ENCODE results near the gene SAMD4B. TPM values are rescaled to one million over a fixed set of nuclear protein-coding genes. Genes with fewer than 3 reads are reported as not detected.

Gene SAMD4B
- total and polyA plus RNA-seq, 9 of the 15 experiments (the other 6 are each of a cell fraction or from before 2014, with no cell fraction given): 3.4 to 90.5 (median 38.0) TPM

DNA sequence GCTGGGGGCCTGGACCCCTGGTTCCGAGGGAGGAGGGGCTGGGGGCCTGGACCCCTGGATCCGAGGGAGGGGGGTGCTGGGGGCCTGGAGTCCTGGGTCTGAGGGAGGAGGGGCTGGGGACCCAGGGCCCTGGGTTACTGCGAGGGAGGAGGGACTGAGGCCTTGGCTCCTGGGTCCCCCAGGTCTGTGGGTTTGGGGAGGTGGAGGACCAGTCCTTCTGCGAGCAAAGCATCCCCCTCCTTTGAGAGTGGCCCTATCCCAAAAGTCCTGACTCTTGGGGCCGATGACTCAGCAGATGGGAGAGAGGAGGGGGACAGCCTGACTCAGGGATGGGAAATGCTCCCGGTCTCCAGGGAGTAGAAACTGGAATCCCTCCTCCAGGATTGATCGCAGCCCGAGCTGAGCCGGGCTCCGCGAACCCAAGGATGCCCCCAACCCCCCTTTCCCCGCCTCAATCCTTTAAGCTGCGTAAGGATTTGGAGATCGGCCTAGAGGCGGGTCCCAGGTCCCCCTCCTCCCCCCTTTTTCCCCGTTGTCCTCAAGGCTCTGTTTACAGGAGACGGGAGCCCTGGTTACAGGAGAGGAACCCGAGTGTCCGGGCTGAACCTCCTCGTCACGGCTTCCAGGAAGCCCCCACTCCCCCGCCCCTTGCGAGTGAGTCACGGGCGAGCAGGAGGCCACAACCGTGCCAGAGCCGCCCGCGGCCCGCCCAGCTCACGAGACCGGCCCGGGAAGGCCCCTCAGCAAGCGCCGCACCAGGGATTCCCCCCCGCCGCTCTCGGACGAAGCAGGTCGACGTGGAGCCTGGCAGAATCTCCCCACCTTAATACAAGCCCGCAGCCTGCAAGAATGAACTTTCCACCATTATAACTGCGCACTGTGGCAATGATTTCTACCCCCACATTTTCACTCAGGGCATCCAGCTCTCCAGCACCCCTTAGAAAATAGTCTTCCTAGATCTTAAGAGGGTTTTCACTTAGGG is 61.4 kb downstream of the SAMD4B start (continued):
- TF ChIP-seq, protein P1, sequence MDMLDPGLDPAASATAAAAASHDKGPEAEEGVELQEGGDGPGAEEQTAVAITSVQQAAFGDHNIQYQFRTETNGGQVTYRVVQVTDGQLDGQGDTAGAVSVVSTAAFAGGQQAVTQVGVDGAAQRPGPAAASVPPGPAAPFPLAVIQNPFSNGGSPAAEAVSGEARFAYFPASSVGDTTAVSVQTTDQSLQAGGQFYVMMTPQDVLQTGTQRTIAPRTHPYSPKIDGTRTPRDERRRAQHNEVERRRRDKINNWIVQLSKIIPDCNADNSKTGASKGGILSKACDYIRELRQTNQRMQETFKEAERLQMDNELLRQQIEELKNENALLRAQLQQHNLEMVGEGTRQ (CRISPR knock-in tag; IDR thresholded peaks at IDR 0.05): no peak
- TF ChIP-seq RAD51 (IDR thresholded peaks at IDR 0.05; ENCODE audit: borderline replicate concordance, low read depth): 0 out of 2 replicates have a peak, but pooled peaks have one; percentile 8
- TF ChIP-seq, protein P2, sequence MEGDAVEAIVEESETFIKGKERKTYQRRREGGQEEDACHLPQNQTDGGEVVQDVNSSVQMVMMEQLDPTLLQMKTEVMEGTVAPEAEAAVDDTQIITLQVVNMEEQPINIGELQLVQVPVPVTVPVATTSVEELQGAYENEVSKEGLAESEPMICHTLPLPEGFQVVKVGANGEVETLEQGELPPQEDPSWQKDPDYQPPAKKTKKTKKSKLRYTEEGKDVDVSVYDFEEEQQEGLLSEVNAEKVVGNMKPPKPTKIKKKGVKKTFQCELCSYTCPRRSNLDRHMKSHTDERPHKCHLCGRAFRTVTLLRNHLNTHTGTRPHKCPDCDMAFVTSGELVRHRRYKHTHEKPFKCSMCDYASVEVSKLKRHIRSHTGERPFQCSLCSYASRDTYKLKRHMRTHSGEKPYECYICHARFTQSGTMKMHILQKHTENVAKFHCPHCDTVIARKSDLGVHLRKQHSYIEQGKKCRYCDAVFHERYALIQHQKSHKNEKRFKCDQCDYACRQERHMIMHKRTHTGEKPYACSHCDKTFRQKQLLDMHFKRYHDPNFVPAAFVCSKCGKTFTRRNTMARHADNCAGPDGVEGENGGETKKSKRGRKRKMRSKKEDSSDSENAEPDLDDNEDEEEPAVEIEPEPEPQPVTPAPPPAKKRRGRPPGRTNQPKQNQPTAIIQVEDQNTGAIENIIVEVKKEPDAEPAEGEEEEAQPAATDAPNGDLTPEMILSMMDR (IDR thresholded peaks at IDR 0.05 in 2 of 3, conservative IDR thresholded peaks at IDR 0.05 in 1 of 3; ENCODE audit: insufficient read depth in 2 of 3, low read depth in 1 of 3, low read length in 3 of 3): no peak
- TF ChIP-seq DIDO1 (tag; IDR thresholded peaks at IDR 0.05; ENCODE audit: low read depth): no peak
- no peak for TF ChIP-seq U2AF1 (optimal IDR thresholded peaks at IDR 0.05; ENCODE audit: low read depth, low read length)
- no peak for TF ChIP-seq ARNT (IDR thresholded peaks at IDR 0.05)
- TF ChIP-seq KLF1 (tag; IDR thresholded peaks at IDR 0.05): no peak
- TF ChIP-seq, protein P3, sequence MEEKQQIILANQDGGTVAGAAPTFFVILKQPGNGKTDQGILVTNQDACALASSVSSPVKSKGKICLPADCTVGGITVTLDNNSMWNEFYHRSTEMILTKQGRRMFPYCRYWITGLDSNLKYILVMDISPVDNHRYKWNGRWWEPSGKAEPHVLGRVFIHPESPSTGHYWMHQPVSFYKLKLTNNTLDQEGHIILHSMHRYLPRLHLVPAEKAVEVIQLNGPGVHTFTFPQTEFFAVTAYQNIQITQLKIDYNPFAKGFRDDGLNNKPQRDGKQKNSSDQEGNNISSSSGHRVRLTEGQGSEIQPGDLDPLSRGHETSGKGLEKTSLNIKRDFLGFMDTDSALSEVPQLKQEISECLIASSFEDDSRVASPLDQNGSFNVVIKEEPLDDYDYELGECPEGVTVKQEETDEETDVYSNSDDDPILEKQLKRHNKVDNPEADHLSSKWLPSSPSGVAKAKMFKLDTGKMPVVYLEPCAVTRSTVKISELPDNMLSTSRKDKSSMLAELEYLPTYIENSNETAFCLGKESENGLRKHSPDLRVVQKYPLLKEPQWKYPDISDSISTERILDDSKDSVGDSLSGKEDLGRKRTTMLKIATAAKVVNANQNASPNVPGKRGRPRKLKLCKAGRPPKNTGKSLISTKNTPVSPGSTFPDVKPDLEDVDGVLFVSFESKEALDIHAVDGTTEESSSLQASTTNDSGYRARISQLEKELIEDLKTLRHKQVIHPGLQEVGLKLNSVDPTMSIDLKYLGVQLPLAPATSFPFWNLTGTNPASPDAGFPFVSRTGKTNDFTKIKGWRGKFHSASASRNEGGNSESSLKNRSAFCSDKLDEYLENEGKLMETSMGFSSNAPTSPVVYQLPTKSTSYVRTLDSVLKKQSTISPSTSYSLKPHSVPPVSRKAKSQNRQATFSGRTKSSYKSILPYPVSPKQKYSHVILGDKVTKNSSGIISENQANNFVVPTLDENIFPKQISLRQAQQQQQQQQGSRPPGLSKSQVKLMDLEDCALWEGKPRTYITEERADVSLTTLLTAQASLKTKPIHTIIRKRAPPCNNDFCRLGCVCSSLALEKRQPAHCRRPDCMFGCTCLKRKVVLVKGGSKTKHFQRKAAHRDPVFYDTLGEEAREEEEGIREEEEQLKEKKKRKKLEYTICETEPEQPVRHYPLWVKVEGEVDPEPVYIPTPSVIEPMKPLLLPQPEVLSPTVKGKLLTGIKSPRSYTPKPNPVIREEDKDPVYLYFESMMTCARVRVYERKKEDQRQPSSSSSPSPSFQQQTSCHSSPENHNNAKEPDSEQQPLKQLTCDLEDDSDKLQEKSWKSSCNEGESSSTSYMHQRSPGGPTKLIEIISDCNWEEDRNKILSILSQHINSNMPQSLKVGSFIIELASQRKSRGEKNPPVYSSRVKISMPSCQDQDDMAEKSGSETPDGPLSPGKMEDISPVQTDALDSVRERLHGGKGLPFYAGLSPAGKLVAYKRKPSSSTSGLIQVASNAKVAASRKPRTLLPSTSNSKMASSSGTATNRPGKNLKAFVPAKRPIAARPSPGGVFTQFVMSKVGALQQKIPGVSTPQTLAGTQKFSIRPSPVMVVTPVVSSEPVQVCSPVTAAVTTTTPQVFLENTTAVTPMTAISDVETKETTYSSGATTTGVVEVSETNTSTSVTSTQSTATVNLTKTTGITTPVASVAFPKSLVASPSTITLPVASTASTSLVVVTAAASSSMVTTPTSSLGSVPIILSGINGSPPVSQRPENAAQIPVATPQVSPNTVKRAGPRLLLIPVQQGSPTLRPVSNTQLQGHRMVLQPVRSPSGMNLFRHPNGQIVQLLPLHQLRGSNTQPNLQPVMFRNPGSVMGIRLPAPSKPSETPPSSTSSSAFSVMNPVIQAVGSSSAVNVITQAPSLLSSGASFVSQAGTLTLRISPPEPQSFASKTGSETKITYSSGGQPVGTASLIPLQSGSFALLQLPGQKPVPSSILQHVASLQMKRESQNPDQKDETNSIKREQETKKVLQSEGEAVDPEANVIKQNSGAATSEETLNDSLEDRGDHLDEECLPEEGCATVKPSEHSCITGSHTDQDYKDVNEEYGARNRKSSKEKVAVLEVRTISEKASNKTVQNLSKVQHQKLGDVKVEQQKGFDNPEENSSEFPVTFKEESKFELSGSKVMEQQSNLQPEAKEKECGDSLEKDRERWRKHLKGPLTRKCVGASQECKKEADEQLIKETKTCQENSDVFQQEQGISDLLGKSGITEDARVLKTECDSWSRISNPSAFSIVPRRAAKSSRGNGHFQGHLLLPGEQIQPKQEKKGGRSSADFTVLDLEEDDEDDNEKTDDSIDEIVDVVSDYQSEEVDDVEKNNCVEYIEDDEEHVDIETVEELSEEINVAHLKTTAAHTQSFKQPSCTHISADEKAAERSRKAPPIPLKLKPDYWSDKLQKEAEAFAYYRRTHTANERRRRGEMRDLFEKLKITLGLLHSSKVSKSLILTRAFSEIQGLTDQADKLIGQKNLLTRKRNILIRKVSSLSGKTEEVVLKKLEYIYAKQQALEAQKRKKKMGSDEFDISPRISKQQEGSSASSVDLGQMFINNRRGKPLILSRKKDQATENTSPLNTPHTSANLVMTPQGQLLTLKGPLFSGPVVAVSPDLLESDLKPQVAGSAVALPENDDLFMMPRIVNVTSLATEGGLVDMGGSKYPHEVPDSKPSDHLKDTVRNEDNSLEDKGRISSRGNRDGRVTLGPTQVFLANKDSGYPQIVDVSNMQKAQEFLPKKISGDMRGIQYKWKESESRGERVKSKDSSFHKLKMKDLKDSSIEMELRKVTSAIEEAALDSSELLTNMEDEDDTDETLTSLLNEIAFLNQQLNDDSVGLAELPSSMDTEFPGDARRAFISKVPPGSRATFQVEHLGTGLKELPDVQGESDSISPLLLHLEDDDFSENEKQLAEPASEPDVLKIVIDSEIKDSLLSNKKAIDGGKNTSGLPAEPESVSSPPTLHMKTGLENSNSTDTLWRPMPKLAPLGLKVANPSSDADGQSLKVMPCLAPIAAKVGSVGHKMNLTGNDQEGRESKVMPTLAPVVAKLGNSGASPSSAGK (IDR thresholded peaks at IDR 0.05): no peak; the same call in 1 of the 2 replicates
- no peak for TF ChIP-seq ZNF551 (CRISPR knock-in tag; IDR thresholded peaks at IDR 0.05)
- TF ChIP-seq ETV5 (CRISPR knock-in tag; IDR thresholded peaks at IDR 0.05; ENCODE audit: low read depth): 0 out of 2 replicates have a peak, but pooled peaks have one; percentile 29
- TF ChIP-seq FOXK1 (CRISPR knock-in tag; IDR thresholded peaks at IDR 0.05; ENCODE audit: borderline replicate concordance): no peak
- TF ChIP-seq NCOA2 (IDR thresholded peaks at IDR 0.05; ENCODE audit: partially characterized antibody in 2 of 2): no peak

All from K562 (cell line).